Fibroblast of skin of abdomen (primary cell): Measurements from ENCODE around the gene FOXF1.

Experiments used
- DNase-seq: peaks from one replicate; pipeline ENCODE4 v3.0.0-alpha.2; 2013

The FOXF1 gene

GRCh38 chr16:86534779-86535615, 24.7 kb downstream of the FOXF1 start:
- no peak for DNase-seq

GRCh38 chr16:86536621-86537020, 26.3 kb downstream of the FOXF1 start:
- no peak for DNase-seq

GRCh38 chr16:86537486-86537885, 27.2 kb downstream of the FOXF1 start:
- no peak for DNase-seq

- DNase-seq = no peak
These were observed 28.0 kb downstream of the FOXF1 start for GRCh38 chr16:86538196-86538780.

GRCh38 chr16:86540894-86541293, 30.6 kb downstream of the FOXF1 start:
- no peak for DNase-seq

- DNase-seq = no peak
These were observed 31.2 kb downstream of the FOXF1 start for GRCh38 chr16:86541560-86541959.

GRCh38 chr16:86542756-86543750, 32.7 kb downstream of the FOXF1 start:
- DNase-seq = no peak

GRCh38 chr16:86545481-86545880, 35.2 kb downstream of the FOXF1 start:
- no peak for DNase-seq

- DNase-seq = no peak
These were observed 35.8 kb downstream of the FOXF1 start for GRCh38 chr16:86545954-86546637.

- no peak for DNase-seq
These were observed 36.3 kb downstream of the FOXF1 start for GRCh38 chr16:86546638-86547013.

- DNase-seq = no peak
These were observed 37.0 kb downstream of the FOXF1 start for GRCh38 chr16:86547286-86547685.

- DNase-seq = no peak
These were observed 39.0 kb downstream of the FOXF1 start for GRCh38 chr16:86549076-86549892.

GRCh38 chr16:86549893-86550190, 39.5 kb downstream of the FOXF1 start:
- no peak for DNase-seq

- DNase-seq = no peak
These were observed 40.0 kb downstream of the FOXF1 start for GRCh38 chr16:86550281-86550680.

GRCh38 chr16:86553356-86553755, 43.0 kb downstream of the FOXF1 start:
- no peak for DNase-seq

GRCh38 chr16:86554599-86554916, 44.2 kb downstream of the FOXF1 start:
- no peak for DNase-seq

- peak; percentile 93 for DNase-seq
These were observed 44.8 kb downstream of the FOXF1 start, which contains the start of gene MTHFSD for GRCh38 chr16:86554917-86555703. Gene MTHFSD, minus strand, starts transcription at chr16:86555235. Its CDS starts 51 bp downstream, at chr16:86555184.

GRCh38 chr16:86555704-86556075, 45.4 kb downstream of the FOXF1 start:
- DNase-seq = no peak

- no peak for DNase-seq
These were observed 46.2 kb downstream of the FOXF1 start for GRCh38 chr16:86556576-86556975.

- DNase-seq = no peak
These were observed 47.3 kb downstream of the FOXF1 start for GRCh38 chr16:86557587-86557986.
